Epithelial cell of proximal tubule (primary cell): Measurements from ENCODE around the gene MIEF1. TPM values are rescaled to one million over a fixed set of nuclear protein-coding genes. Genes with fewer than 3 reads are reported as not detected.
"Not testable (repeated sequence)": the region's sequence is repeated elsewhere in the genome, so short reads cannot be mapped to it uniquely, and the experiment has no call there.

Experiments
- DNase-seq: peaks from one replicate; pipeline ENCODE4 v3.0.0-alpha.2; 2011; ENCODE audit warnings: low read depth
- H3K4me3 ChIP-seq: 2 replicates; pipeline ENCODE4 v1.5.1; 2011; ENCODE audit warnings: low read depth, mild to moderate bottlenecking, low read length
- total RNA-seq: library from RNA; depleted of rRNA; stranded (reverse); fragments of >200 nt; gene quantifications from 2 replicates; pipeline ENCODE4 v1.2.3, GENCODE V29; 2015
- TF ChIP-seq, protein P1 (sequence below): conservative IDR thresholded peaks from 2 replicates; pipeline ENCODE4 v1.5.1; 2012; ENCODE audit warnings: low read depth, mild to moderate bottlenecking, low read length

Gene MIEF1
- total RNA-seq, 1 donor from 2014 or later, result 22.9 TPM

DNA sequence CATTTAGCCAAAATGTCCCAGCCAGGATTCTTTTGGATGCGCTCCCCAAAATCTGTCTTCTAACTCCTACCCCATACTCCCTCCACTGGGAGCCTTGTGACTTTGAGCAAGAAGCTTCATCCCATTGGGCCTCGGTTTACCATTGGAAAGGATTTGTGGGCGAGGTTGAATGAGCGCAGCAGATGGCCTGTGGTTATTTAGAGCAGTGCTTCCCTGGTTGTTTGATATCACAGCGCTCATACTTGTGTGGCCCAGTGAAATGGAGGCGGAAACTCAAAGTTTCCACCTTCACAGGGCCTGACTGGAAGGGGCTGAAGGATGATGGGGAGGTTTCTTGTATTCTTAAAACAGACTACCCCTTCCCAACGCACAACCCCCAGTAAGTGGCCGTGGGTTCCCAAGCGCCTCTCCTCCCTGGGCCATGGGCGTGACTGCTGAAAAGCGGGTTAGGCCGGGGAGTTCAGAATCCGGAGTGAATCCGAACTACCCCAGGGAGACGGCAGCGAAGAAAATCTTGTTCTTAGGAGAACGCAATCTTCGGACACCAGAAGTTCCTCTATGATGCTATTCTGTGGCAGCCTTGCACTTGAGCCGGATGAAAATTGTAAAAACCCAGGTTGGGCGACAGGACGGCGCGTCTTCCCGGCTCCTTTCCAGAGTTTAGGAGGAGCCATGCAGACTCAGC is 17.0 kb downstream of the MIEF1 start:
- peak overlapping the region; percentile 100 for H3K4me3 ChIP-seq
- no peak for DNase-seq
- TF ChIP-seq, protein P1, sequence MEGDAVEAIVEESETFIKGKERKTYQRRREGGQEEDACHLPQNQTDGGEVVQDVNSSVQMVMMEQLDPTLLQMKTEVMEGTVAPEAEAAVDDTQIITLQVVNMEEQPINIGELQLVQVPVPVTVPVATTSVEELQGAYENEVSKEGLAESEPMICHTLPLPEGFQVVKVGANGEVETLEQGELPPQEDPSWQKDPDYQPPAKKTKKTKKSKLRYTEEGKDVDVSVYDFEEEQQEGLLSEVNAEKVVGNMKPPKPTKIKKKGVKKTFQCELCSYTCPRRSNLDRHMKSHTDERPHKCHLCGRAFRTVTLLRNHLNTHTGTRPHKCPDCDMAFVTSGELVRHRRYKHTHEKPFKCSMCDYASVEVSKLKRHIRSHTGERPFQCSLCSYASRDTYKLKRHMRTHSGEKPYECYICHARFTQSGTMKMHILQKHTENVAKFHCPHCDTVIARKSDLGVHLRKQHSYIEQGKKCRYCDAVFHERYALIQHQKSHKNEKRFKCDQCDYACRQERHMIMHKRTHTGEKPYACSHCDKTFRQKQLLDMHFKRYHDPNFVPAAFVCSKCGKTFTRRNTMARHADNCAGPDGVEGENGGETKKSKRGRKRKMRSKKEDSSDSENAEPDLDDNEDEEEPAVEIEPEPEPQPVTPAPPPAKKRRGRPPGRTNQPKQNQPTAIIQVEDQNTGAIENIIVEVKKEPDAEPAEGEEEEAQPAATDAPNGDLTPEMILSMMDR, result no peak

DNA sequence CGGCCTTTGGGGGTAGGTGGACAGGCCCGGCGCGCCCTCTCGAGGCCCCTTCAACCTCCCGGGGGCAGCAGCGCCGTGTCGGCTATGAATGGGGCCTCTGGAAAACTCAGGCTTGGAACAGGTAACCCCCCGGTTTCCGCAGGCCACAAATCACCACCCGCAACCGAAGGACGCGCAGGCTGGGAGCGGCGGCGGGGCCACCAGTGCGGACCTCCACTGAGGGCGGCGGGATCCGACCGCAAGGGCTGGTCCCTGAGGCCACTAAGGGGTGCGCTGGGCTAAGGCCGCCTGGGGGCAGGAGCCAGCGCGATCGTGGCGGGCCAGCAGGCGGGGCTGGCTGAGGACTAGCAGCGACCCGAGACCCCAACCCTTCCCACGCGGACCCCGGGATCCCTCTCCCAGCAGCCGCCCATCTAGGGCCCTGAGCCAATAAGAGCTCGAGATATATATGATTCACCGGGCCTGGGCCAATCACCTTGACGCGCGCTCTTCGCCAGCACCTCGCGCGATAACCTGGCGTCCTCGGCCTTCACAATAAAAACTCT is 17.7 kb downstream of the MIEF1 start:
- TF ChIP-seq, protein P1, result peak; percentile 38
- H3K4me3 ChIP-seq, result peak overlapping the region; percentile 100
- DNase-seq, result no peak

DNA sequence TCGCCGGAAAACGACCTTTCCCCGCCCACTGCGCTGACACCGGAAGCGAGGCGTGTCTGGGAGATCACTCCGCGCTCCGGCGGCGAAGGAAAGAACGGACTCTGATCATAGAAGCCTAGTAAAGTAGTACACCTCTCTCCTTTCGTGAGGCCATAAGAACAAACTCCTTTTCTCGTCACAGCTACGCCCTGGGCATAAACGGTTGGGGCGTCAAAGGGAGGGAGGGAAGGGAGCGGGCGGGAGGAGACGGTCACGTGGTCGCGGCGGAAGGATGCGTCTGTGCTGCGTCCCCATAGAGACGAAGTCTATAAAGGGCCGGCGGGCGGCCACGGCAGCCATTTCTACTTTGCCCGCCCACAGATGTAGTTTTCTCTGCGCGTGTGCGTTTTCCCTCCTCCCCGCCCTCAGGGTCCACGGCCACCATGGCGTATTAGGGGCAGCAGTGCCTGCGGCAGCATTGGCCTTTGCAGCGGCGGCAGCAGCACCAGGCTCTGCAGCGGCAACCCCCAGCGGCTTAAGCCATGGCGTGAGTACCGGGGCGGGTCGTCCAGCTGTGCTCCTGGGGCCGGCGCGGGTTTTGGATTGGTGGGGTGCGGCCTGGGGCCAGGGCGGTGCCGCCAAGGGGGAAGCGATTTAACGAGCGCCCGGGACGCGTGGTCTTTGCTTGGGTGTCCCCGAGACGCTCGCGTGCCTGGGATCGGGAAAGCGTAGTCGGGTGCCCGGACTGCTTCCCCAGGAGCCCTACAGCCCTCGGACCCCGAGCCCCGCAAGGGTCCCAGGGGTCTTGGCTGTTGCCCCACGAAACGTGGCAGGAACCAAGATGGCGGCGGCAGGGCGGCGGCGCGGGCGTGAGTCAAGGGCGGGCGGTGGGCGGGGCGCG is 18.4 kb downstream of the MIEF1 start, which contains the start of gene ATF4:
ATF4 (plus strand) TSS at position 337 of the 880 bp plus-strand sequence. CDS start 884 bp downstream, outside the sequence.
- TF ChIP-seq, protein P1, result no peak

DNA sequence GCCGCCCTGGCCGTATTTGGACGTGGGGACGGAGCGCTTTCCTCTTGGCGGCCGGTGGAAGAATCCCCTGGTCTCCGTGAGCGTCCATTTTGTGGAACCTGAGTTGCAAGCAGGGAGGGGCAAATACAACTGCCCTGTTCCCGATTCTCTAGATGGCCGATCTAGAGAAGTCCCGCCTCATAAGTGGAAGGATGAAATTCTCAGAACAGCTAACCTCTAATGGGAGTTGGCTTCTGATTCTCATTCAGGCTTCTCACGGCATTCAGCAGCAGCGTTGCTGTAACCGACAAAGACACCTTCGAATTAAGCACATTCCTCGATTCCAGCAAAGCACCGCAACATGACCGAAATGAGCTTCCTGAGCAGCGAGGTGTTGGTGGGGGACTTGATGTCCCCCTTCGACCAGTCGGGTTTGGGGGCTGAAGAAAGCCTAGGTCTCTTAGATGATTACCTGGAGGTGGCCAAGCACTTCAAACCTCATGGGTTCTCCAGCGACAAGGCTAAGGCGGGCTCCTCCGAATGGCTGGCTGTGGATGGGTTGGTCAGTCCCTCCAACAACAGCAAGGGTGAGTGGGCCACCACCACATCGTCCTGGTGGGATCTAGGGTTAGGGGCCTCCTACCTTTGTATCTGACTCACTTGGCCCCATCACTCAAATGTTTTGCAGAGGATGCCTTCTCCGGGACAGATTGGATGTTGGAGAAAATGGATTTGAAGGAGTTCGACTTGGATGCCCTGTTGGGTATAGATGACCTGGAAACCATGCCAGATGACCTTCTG is 19.2 kb downstream of the MIEF1 start:
- H3K4me3 ChIP-seq, result peak overlapping the region; percentile 100
- DNase-seq, result not testable (repeated sequence)

More for the DNA sequence above, 18.4 kb downstream of the MIEF1 start, which contains the start of gene ATF4:
- peak; percentile 95 for DNase-seq
- peak within 1 kb of the TSS; percentile 100 for H3K4me3 ChIP-seq

DNA sequence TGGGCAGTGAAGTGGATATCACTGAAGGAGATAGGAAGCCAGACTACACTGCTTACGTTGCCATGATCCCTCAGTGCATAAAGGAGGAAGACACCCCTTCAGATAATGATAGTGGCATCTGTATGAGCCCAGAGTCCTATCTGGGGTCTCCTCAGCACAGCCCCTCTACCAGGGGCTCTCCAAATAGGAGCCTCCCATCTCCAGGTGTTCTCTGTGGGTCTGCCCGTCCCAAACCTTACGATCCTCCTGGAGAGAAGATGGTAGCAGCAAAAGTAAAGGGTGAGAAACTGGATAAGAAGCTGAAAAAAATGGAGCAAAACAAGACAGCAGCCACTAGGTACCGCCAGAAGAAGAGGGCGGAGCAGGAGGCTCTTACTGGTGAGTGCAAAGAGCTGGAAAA is 20.0 kb downstream of the MIEF1 start:
- DNase-seq, result not testable (repeated sequence)

DNA sequence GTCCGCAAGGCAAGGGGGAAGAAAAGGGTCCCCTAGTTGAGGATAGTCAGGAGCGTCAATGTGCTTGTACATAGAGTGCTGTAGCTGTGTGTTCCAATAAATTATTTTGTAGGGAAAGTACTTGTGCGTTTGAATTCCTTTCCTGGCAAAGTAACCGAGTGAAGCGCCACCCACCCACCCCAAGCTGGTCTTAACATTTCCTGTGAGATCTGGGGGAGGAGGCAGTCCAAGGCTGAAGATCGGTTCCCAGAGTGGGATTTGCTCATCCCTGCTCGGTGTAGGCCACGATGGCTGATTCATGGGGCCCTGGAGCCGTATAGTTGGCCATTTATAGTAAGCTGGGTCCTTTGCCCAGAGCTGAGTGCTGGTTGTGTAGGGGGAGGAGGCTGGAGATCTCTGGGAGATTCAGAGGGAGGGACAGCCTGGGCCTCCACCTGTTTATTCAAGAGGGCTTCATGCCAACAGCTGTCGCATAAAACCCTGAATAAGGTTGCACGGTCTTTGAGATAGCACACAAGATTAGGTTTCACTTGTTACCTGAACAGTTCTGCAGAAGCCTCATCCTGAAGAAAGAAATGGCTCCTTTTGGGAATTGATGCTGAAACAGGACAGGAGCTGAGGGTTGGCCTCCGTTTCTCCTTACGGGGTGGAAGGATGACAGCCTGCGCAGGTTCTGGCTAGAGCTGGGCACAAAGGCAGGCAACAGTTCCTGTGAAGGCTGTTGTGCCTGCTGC is 20.6 kb downstream of the MIEF1 start:
- TF ChIP-seq, protein P1, result no peak
- peak overlapping the region; percentile 100 for H3K4me3 ChIP-seq
- no peak for DNase-seq

More for the DNA sequence above, 20.0 kb downstream of the MIEF1 start:
- H3K4me3 ChIP-seq, result peak overlapping the region; percentile 100

DNA sequence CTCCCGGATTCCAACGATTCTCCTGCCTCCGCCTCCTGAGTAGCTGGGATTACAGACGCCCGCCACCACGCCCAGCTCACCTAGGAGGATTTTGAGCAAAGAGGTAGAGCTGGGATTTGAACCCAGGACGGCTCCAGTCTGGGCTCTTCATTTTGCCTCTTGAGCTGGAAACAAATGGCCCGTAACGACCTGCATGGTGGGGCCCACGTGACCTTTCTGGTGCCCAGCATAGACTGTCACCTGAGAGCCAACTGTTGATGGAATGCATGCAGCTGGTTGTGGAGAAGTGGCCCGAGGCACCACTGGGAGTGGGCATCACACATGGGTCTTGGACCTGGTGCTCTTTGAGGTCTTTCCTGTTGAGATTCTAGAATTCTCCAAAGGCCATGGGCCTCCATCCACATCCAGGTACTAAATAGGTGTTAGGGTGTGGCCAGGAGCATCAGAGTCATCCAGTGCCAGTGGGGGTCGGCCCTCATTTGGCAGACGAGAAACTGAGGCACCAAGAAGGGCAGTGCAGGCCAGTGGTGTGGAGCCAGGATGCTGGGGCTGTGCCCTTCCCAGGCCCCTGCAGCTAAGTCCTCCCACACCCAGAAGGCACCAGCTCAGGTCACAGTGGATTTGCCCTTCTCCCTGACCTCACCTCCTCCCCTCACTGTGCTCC is 22.1 kb downstream of the MIEF1 start:
- no peak overlapping the region for H3K4me3 ChIP-seq
- no peak for DNase-seq
- TF ChIP-seq, protein P1, result no peak
